ENCODE results near the gene ADISSP. TPM values are rescaled to one million over a fixed set of nuclear protein-coding genes. Genes with fewer than 3 reads are reported as not detected.

Gene ADISSP
- total RNA-seq, 1 donor from 2014 or later, result 23.5 TPM

GRCh38 chr20:3704087-3704486 lies 63.5 kb downstream of the ADISSP start:
- H3K27me3 Mint-ChIP-seq (ENCODE audit: low read depth), result peaks cover 2% of the 10 kb centered on the region
- DNase-seq (ENCODE audit: low spot score), result no peak
- H3K27ac Mint-ChIP-seq (ENCODE audit: unreplicated experiment), result no peak overlapping the region
- no peak overlapping the region for H3K4me3 Mint-ChIP-seq (ENCODE audit: unreplicated experiment)
- H3K4me1 Mint-ChIP-seq (ENCODE audit: low read depth), result peaks cover 7% of the 10 kb centered on the region
- no peak for TF ChIP-seq CTCF (IDR thresholded peaks at IDR 0.05)
- no peaks in the 10 kb centered on the region for H3K9me3 Mint-ChIP-seq (ENCODE audit: low read depth)
- no peaks in the 10 kb centered on the region for H3K36me3 Mint-ChIP-seq (ENCODE audit: low read depth)

Other genes starting within 250 kb of the ADISSP start
- not detected in 3 replicates for gene GFRA4, start 104.4 kb downstream of the ADISSP start, total RNA-seq
- 4.1 to 13.1 TPM (median 12.2 TPM) in 3 replicates for gene ADAM33, start 85.7 kb downstream of the ADISSP start, total RNA-seq
- gene SIGLEC1, start 55.2 kb downstream of the ADISSP start, total RNA-seq, result 0.08 TPM in 1 of 3 replicates, not detected in the others
- gene HSPA12B, start 35.1 kb downstream of the ADISSP start, total RNA-seq, result 0.10 to 0.26 TPM in 2 of 3 replicates, not detected in the other
- 0.12 to 0.60 TPM in 2 of 3 replicates, not detected in the other for gene SPEF1, start 13.7 kb upstream of the ADISSP start, total RNA-seq
- 91.1 to 94.9 TPM (median 92.1 TPM) in 3 replicates for gene CENPB, start 19.0 kb upstream of the ADISSP start, total RNA-seq
- gene CDC25B, start 28.6 kb upstream of the ADISSP start, total RNA-seq, result 48.7 to 60.1 TPM (median 57.8 TPM) in 3 replicates
- gene AP5S1, start 52.8 kb upstream of the ADISSP start, total RNA-seq, result 17.9 to 24.5 TPM (median 20.1 TPM) in 3 replicates
- 37.9 to 41.6 TPM (median 38.8 TPM) in 3 replicates for gene MAVS, start 79.1 kb upstream of the ADISSP start, total RNA-seq
- 38.2 to 45.3 TPM (median 39.7 TPM) in 3 replicates for gene PANK2, start 121.6 kb upstream of the ADISSP start, total RNA-seq
- 13.3 to 22.4 TPM (median 18.9 TPM) in 3 replicates for gene RNF24, start 247.8 kb upstream of the ADISSP start, total RNA-seq